GM19238 (cell line): Measurements from ENCODE around the gene ABTB2.
A peak's percentile ranks its signal among the peaks of the same experiment; 100 is the strongest.

ENCODE experiments used
- DNase-seq: peaks from one replicate; pipeline ENCODE4 v3.0.0; 2011; ENCODE audit warnings: low spot score; ENCODE audit not compliant: insufficient read length

Gene ABTB2

DNA sequence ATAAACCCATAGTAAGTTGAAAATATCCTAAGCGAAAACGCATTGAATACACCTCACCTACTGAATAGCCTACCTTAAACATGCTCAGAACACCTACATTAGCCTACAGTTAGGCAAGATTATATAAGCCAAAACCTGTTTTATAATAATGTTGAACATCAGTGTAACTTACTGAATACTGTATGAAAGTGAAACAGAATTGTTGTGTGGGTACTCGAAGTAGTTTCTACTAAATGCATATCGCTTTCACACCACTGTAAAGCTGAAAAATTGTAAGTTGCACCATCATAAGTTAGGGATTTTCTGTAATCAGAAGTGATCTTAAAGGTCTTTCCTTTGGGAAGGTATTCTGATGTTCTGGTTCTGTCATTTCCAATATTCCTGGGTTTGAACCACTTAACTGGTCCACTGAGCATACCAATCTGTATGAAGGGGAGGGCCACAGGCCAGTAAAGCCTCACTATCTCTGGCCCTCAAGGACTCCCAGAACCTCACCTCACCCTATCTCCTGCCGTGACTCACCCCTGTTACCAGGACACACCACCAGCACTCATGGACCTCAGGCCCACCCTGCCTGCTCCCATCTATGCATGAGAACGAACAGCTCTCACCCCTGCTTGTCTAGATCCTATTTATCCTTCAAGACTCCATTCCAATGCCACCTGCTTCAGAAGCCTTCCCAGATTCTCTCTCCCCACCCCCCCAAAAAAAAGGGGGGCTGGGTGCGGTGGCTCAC, 182.4 kb downstream of the ABTB2 start:
- no peak for DNase-seq

DNA sequence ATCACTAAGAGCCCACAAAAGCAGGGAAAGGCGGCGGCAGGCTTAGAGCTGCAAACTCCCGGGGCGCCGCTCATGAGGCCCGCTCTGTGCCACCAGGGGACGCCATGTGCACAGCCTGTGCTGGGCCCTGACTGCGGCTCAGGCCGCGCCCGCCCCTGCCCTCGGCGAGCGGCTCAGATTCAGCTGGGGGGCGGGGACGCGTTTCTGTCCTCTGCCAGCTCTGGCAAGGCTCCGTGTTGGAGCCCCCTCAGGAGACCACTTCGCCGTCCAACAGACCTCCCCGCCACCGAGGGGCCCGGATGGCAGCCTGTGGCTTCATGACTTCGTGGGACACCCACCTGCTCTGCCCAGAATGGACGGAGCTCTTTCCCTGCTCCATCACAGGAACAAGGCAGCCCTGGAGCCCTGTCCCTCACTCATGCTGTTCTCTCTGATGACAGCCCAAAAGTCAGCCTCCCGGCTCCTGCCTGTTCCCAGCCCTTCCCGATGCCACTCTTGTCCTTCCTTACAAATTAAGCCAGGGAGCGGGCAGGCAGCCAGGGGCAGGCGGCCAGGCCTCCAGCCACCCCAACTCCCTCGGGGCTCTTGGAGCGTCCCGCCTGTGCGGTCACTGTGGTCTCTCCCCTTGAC, 183.3 kb downstream of the ABTB2 start:
- DNase-seq = peak; percentile 90

DNA sequence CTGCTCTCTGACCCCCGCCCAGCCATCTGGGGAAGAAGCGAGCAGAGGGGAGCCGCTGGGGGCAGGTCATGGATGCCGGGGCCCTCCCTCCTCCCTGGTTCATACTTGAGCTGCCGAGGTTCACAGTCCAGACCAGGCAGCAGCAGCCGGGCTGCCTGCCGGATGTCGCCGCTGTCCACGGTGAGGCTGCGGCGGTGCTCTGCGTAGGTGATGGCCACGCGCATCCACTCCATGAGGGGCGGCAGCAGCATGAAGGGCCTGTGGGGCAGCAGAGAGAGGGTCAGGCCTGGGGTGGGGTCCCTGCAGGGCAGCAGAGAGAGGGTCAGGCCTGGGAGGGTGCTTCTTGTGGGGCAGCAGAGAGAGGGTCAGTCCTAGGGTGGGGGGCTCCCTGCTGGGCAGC, 184.8 kb downstream of the ABTB2 start:
- no peak for DNase-seq

DNA sequence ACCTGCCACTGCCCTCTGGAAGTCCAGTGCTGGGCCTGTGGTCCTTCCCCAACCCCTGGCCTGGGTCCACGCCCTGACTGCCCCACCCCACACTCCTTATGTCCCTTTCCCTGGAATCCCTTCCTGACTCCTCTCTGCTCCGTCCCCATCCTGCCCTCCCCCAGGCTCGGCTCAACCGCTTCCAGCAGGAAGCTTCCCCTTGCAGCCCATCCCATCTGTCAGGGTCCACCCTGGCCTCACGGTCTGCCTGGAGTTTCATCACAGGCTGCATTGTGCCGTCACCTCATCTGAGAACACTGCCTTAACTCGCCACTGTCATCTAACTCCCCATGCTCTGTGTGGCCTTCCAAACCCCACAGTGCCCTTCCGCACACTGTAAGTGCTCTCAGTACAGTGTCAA, 188.1 kb downstream of the ABTB2 start:
- DNase-seq = no peak

DNA sequence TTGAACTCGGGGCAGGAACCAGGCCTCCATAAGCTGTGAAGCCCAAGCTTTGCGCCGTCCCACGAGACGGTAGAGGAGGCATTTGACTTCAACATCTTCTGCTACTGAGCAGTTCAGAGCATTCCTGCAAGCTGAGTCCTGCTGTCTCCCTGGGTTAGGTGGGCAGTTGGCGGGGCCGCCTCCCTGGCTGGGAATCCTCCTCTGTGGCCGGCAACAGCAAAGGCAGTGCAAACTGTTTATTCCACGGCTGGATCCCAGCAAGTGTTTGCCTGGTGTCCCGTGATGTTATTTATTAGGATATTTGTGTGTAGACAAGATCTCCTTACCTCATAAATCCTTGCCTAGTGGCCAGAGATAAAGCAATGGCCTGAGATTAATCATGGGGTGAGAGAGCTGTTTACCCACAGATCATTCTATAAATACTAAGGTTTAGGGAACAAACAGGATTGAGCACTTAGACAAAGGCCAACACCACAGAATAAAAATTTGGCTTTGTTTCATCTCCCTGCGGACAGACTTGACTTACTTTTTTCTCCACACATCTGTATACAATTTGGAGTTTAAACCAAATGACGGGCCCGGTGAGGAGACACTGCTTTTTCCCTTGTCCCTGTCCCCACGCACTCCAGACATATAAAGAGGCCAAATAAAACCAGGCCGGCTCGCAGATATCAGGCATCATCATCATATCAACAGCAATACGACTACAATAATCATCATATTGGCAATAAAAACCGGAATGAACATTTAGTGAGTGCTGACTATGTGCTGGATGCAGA, 189.0 kb downstream of the ABTB2 start:
- no peak for DNase-seq

DNA sequence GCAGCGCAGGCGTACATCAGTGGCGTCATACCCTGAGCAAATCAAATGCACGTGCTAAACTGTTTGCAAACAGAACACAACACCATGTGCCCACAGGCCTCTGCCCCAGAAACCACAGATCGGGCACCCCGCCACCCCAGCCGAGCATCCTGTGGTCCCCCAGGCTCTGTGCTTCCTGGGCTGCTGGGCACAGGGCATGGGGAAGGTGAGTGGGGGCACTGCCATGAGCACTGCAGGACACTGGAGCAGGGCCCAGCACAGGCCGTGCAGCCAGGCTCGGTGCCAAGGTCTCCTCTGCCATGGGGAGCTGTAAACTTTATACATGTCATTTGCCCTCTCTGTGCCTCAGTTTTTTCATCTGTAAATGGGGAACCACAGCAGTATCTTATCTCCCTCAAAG, 189.8 kb downstream of the ABTB2 start:
- DNase-seq = no peak

DNA sequence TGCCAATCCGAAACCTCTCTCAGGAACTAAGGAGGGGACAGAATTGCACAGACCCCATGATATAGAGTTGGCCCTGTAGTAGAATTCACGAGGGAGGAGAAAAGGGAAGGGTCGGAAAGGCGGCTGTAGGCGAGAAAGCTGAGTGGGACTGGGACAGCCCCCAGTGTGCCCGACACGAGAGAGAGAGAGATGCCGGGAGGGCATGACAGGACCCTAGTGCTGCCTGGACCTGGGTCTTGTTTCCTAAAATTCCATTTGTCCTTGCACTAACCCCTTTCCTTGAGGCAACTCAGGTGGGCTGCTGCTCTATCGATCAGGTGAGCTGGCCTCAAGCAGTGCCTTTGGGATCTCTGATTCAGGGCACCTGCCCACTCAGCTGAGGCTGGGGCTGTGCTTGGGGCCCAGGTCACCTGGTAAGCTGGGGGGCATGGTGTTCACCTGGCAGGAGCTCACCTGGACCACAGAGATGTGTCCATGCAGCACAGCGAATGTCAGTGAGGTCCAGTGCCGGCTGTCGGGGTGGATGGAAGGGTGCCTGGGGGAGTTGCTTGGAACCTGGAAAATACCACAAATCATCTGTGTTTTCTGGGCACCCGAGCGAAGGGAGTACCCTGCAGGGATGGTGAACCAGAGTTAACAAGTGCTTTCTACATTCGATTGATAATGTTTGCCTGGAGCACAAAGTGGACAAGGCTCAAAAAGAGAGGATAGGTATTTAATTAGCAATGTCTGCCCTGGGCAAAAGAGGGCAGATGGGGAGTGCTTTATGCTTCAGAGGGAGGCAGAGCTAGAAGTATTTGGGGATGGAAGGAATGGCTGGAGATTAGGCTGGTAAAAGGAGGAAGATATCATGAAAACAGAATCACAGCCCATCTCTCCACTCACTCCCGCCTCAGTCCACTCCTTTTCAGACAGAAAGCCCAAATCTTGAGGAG, 190.7 kb downstream of the ABTB2 start:
- DNase-seq = no peak

DNA sequence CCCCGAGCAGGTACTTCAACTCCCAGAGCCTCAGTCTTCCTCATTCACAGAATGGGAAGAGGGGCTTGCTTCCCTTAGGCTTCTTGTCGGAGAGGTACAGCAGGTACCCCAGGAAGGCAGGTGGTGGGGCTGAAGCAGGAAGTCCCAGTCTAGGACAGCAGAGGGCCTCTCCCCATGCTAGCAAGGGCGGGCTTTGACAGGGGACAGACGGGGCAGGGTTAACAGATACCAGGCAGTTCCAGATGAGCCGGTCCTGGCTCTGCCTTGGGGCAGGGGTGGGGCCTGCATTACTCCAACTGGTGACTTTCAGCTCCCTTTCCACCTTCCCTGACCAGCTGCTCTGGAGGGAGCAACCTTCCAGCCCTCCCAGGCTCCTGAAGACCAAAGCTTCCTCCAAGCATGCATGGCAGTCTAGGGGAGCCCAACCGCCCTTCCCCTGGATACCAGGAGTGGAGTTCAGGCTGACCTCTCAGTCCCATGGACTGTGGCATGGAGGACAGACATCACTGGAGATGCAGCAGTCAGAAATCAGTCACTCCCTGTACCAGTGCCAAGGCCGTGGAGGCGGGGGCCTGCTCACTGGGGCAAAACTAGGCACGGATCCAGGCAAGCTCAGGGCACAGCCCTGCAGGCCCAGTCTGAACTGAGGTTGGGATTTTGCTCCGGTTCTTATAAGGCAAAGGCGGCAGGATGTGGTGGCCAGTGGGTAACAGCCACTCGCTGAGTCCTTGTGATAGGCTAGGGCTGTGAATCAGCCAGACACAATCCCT, 191.8 kb downstream of the ABTB2 start:
- no peak for DNase-seq

DNA sequence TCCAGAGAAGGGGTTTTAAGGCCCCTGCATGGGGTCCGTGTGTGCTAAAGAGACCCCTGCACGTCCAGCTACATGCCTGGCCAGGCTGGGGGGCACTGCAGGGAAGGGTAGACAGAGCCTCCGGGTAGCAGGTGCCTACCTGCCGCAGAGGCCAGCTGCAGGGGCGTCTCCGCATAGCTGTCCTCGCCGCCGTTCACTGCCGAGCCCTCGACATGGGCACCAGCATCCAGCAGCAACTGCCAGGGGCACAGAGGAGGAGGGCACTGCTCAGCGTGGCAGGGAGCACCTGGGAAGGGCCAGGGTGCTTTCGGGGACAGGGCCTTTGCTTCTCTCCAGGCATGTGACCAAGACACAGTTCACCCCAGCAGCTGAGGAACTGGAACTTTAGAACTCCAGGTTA, 192.7 kb downstream of the ABTB2 start:
- DNase-seq = no peak

DNA sequence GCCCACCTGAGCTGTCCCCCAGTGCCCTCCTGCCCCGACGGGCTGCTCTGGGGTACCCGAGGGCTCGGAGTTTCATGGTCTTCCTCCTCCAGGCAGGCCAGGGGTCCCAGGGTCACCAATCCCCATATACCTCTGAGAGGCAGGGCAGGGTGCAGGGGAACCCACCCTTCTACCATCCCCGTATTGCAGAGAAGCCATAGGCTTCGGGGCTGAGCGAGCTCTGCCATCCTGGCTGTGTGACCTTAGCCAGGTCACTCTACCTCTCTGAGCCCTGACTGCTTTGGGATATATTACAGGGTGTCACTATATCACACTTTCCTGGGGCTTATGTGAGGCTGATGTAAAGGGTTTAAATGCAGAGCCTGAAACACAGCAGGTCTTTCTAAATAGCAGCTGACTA, 195.0 kb downstream of the ABTB2 start:
- DNase-seq = no peak

DNA sequence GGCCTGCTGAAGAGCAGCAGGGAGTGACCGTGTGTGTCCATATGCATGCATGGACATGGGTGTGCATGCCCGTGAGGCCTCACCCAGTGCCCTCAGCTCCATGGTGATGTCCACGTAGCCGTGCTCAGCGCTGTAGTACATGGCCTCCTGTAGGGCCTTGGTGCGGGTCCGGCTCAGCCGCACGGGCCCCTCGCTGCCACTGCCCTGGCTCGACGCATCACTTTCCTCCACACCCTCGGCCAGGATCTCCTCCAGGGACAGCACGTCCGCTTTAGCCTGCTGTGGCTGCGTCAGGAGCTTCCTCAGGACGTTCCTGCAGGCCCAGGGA, 195.4 kb downstream of the ABTB2 start:
- no peak for DNase-seq

DNA sequence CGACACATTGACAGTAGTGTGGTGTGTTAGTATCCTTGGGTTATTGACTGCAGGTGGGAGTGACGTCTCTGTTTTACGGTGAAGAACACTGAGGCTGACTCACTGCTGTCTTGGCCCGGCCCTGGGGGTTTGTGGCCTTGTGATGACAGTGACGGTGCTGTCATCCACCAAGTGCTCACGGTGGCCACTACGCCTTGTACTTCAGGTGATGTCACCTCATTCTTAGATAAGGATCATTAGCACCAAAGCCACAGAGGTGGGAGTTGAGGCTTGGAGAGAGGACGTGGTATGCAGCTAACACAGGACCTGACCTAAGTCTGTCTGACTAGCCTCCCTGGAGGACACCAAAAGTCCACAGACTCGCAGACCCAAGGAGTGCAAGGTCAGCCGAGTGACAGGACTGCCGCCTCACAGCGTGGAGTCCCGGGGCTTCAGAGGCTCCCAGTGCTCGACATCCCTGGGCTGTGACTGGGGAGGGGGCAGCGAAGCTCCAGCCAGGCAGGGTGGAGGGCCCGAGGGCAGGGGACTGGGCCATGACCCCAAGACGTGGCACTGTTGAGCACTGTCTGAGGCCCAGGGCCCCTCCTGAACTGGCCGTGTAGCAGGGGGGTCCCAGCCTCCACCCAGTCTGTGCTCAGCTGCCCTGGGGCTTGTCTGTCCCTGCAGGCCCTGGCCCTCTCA, 195.9 kb downstream of the ABTB2 start:
- no peak for DNase-seq

DNA sequence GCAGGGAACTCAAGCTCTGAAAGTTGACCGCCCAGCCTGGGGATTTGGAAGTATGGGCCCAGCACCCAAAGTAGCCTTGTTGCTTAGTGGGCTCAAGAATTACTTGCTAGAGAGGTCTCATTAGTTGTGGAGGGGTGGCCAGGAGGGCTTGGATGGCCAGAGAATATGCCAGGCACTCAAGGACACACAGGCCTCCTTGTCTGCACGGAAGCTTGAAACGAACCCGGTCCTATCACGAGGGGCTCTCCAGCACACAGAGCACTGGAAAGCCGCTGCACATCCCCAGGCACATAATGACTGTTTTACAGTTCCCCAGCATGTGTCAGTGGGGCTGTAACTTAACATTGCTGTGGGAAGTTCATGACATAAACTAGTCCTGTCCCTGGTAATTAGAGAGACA, 196.4 kb downstream of the ABTB2 start:
- no peak for DNase-seq

DNA sequence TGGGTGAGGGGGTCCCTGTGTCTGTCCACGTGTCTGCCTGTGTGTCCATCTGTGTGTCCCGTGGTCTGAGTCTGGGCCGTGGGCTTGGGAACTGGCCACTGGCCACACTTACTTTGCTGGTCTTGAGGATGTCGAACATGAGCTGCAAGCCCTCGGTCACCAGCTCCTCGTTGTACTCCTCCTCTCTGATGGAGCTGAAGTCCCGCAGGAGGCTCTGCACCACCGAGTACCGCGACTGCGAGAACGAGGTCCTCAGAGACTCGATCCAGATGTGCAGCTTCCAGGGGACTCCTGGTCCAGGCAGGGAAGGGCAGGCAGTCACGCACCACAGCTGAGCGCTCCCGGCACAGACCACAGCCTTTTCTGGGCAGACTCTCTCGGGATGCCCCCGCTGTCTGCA, 197.0 kb downstream of the ABTB2 start:
- DNase-seq = no peak

DNA sequence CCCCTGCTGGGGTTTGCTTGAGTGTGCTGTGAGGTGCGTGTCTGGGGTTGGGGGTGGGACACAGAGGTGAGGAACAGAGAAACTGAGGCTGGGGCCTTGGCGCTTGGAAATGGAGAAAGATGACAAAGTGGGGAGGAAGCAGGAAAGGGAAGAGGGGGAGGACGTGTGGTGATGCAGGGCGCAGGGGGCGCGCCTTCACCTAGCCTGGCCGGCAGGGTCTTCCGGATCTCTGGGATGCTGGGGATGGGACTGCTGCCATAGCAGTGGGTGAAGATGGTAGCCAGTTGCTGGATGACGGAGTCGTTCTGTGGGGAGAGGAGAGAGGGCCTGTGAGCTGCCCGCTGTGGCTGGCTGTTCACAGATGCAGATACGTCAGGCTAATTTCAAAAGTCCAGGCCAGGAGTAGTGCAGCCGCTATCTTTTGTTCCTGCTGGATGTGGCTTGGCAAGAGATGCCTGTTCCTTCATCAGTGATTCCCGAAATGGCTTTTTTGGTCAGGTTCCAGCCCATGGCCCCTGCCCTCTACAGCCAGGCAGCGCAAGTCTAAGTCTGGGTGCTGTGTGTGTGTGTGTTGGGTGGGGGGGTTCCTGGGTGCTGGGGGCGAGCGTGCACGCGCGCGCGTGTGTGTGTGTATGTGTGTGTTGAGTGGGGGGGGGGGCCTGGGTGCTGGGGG, 197.6 kb downstream of the ABTB2 start:
- no peak for DNase-seq

DNA sequence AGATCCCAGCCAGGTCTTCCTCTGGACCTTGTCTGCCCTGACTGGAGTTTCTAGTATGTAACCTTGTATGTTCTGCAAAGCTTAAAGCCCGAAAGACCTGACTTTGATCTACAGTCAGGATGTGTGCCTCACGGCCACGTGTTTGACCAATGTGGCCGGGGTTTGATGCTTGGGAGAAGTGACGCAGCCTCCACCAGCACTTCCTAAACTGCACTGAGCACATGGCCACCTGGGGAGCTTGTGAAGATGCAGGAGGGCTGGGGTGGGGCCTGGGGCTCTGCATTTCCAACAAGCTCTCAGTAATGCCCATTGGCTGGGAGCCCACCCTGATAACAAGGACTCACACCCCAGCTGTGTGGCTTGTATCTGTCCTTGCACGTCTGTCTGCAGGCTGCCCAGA, 199.1 kb downstream of the ABTB2 start:
- DNase-seq = no peak

DNA sequence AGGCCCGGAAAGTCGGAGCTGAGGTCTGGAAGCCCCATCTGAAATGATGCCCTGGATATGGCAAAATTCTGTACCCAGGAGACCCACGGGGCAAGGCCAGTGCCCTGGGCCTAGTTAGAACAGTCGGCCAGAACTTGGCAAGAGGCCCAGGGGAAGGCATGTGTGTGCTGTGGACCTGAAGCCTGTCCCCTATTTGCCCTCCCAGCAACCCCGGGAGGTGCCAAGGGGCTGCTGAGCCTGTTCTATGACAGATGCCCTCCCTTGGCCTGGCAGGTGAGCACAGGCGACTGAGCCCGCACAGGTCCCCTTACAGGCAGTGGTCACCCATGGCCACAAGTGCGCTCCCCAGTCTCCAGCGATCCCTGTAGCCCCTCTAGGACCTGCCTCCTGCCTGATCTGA, 200.6 kb downstream of the ABTB2 start:
- DNase-seq = no peak

DNA sequence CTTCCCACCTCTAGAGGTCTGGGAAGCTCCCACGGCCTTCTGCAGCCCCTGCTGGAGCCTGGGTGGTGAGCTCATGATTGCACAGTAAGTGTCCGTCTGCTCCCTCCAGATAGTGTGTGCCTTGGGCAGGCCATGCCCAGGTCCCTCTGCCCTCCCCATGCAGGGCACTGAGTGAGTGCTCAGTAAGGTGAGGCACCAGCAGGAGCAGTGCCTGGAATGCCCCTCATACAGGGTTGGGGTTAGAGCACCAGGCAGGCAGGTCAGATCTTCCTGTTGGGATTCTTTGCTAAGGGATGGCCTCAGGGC, 202.1 kb downstream of the ABTB2 start:
- no peak for DNase-seq

DNA sequence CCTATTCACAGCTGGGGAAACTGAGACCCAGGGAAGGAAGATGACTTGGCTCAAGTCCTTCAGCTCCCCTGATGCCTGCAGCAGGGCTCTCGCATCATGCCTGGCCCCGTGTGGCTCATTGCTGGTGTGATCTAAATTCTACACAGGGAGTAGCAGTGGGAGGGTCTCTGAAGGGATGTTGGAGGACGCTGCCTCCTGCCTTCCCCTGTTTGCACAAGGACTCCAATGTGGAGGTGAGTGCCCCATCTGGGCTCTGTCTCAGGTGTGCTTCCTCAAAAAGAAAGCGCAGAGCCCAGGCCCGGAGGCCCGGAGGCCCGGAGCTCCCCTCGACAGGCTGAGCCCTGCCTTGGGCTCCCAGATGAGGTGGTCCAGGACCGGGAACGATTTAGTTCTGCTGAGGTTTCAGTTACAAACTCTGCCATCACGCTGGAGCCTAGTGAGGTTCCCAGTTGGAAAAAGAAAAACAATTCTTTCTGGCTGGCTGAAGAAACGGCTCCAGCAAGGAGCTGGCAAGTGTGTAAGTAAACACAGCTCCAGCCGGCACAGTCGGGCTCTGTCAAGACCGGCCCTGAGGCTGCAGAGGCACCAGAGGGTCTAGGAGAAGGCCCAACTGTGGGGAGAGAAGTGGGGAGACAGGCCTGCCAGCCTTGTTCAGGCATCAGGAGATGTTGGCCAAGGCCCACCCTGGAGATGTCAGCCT, 202.6 kb downstream of the ABTB2 start:
- DNase-seq = no peak
